ENCODE results near the gene AFAP1L1.

Gene AFAP1L1

GRCh38 chr5:149294872-149295829 lies 23.5 kb downstream of the AFAP1L1 start:
- no peaks in the 10 kb centered on the region for H3K27me3 ChIP-seq (replicated peaks)
- TF ChIP-seq CTCF (IDR thresholded peaks at IDR 0.05; ENCODE audit: low read depth, low read length, missing control alignments), result no peak
- no peak for DNase-seq
- no peak overlapping the region for H3K4me3 ChIP-seq (ENCODE audit: low read depth, low read length)
- no peak overlapping the region for H3K27ac ChIP-seq
- in situ Hi-C loops (cut with HindIII; ENCODE audit: low pct_ligation_motif_present, low sequenced_read_pairs), result no loop called here
- H3K36me3 ChIP-seq (replicated peaks), result no peaks in the 10 kb centered on the region

GRCh38 chr5:149297340-149298025 lies 25.8 kb downstream of the AFAP1L1 start:
- H3K27ac ChIP-seq, result no peak overlapping the region
- in situ Hi-C loops (cut with HindIII; ENCODE audit: low pct_ligation_motif_present, low sequenced_read_pairs), result no loop called here
- no peaks in the 10 kb centered on the region for H3K36me3 ChIP-seq (replicated peaks)
- no peak for TF ChIP-seq CTCF (IDR thresholded peaks at IDR 0.05; ENCODE audit: low read depth, low read length, missing control alignments)
- DNase-seq, result no peak
- no peak overlapping the region for H3K4me3 ChIP-seq (ENCODE audit: low read depth, low read length)
- no peaks in the 10 kb centered on the region for H3K27me3 ChIP-seq (replicated peaks)

- Histone ChIP-seq H3K27me3 (replicated peaks) (no peaks in the 10 kb centered on the region), H3K27ac (no peak overlapping the region)
Measured at GRCh38 chr5:149298163-149298562, 26.5 kb downstream of the AFAP1L1 start.

GRCh38 chr5:149298842-149299404 lies 27.3 kb downstream of the AFAP1L1 start:
- Histone ChIP-seq H3K36me3 (replicated peaks) (no peaks in the 10 kb centered on the region), H3K4me3 (ENCODE audit: low read depth, low read length) (no peak overlapping the region), H3K27me3 (replicated peaks) (no peaks in the 10 kb centered on the region), H3K27ac (no peak overlapping the region)
- in situ Hi-C loops (cut with HindIII; ENCODE audit: low pct_ligation_motif_present, low sequenced_read_pairs), result no loop called here
- no peak for TF ChIP-seq CTCF (IDR thresholded peaks at IDR 0.05; ENCODE audit: low read depth, low read length, missing control alignments)
- no peak for DNase-seq

More at GRCh38 chr5:149298163-149298562, 26.5 kb downstream of the AFAP1L1 start:
- TF ChIP-seq CTCF (IDR thresholded peaks at IDR 0.05; ENCODE audit: low read depth, low read length, missing control alignments), result no peak
- no peak overlapping the region for H3K4me3 ChIP-seq (ENCODE audit: low read depth, low read length)
- H3K36me3 ChIP-seq (replicated peaks), result no peaks in the 10 kb centered on the region
- in situ Hi-C loops (cut with HindIII; ENCODE audit: low pct_ligation_motif_present, low sequenced_read_pairs), result no loop called here
- no peak for DNase-seq

GRCh38 chr5:149299451-149300054 lies 27.9 kb downstream of the AFAP1L1 start:
- Histone ChIP-seq H3K27ac (no peak overlapping the region), H3K27me3 (replicated peaks) (no peaks in the 10 kb centered on the region), H3K36me3 (replicated peaks) (no peaks in the 10 kb centered on the region), H3K4me3 (ENCODE audit: low read depth, low read length) (no peak overlapping the region)
- TF ChIP-seq CTCF (IDR thresholded peaks at IDR 0.05; ENCODE audit: low read depth, low read length, missing control alignments), result no peak
- DNase-seq, result no peak
- in situ Hi-C loops (cut with HindIII; ENCODE audit: low pct_ligation_motif_present, low sequenced_read_pairs), result no loop called here
